Activated T-cell treated with anti-CD3 and anti-CD28 coated beads for 4 hours (primary cell): Measurements from ENCODE around the gene MANBA.

Source experiments
- DNase-seq: peaks from one replicate; pipeline ENCODE4 v3.0.0-alpha.2; 2020

MANBA gene

GRCh38 chr4:102586002-102586643, 174.6 kb downstream of the MANBA start:
- no peak for DNase-seq

- DNase-seq: no peak
Measured at GRCh38 chr4:102585329-102585728, 175.4 kb downstream of the MANBA start.

- DNase-seq: no peak
Measured at GRCh38 chr4:102584091-102584490, 176.7 kb downstream of the MANBA start.
